OCI-LY7 (cell line): Measurements from ENCODE around the gene NAA16. TPM values are rescaled to one million over a fixed set of nuclear protein-coding genes. Genes with fewer than 3 reads are reported as not detected.
A peak's percentile ranks its signal among the peaks of the same experiment; 100 is the strongest.

Experiments used
- BruUV-seq: library from RNA; stranded (reverse); fragments of 400-500 nt; replicated peaks from 2 replicates; lab custom pipeline; 2021; lab: Mats Ljungman, UMichigan
- CTCF ChIA-PET: fragments of 300-600 bp; sonication (Branson Sonifier 250); formaldehyde crosslinking; loops from one replicate; lab custom pipeline; 2022; ENCODE audit warnings: antibody characterized with exemption; ENCODE audit not compliant: unreplicated experiment; lab: Charles Lee
- POLR2A ChIA-PET: fragments of 300-600 bp; sonication (Branson Sonifier 250); formaldehyde crosslinking; loops from one replicate; lab custom pipeline; 2022; ENCODE audit warnings: antibody characterized with exemption; lab: Charles Lee
- DNase-seq: peaks from one replicate; pipeline ENCODE4 v3.0.0-alpha.2; 2015; ENCODE audit warnings: low spot score
- H2AFZ ChIP-seq: fragments of 200-600 bp; sonication (generic), shearing (Covaris generic); 2 replicates; pipeline ENCODE4 v1.6.1; 2014; ENCODE audit warnings: mild to moderate bottlenecking, antibody characterized with exemption, low read length, moderate library complexity
- H3K27ac ChIP-seq: fragments of 200-600 bp; sonication (generic); 2 replicates; pipeline ENCODE4 v1.5.1; 2014; ENCODE audit warnings: mixed run types, low read depth, mild to moderate bottlenecking, moderate library complexity, low read length, inconsistent platforms; ENCODE audit not compliant: poor library complexity, severe bottlenecking
- H3K36me3 ChIP-seq: fragments of 200-600 bp; sonication (generic); 2 replicates; pipeline ENCODE4 v1.6.1; 2014; ENCODE audit warnings: mild to moderate bottlenecking, antibody characterized with exemption, low read length, moderate library complexity, mixed read lengths; ENCODE audit not compliant: insufficient read depth
- H3K4me1 ChIP-seq: fragments of 200-600 bp; sonication (generic); 2 replicates; pipeline ENCODE4 v1.5.1; 2014; ENCODE audit warnings: mild to moderate bottlenecking, low read length; ENCODE audit not compliant: insufficient read depth, poor library complexity, severe bottlenecking
- H3K4me2 ChIP-seq: fragments of 200-600 bp; sonication (generic); 2 replicates; pipeline ENCODE4 v1.6.1; 2014; ENCODE audit warnings: mild to moderate bottlenecking, low read length
- H3K4me3 ChIP-seq: fragments of 200-600 bp; sonication (generic); 2 replicates; pipeline ENCODE4 v1.5.1; 2014; ENCODE audit warnings: mild to moderate bottlenecking, low read depth, low read length; ENCODE audit not compliant: poor library complexity, severe bottlenecking
- H3K79me2 ChIP-seq: fragments of 200-600 bp; sonication (generic); 2 replicates; pipeline ENCODE4 v1.6.1; 2016; ENCODE audit warnings: low read depth, mild to moderate bottlenecking, low read length, moderate library complexity, mixed read lengths; ENCODE audit not compliant: insufficient read depth
- H3K9me2 ChIP-seq: fragments of 200-600 bp; sonication (generic); 2 replicates; pipeline ENCODE4 v1.6.1; 2016; ENCODE audit warnings: mild to moderate bottlenecking, low read length, mixed read lengths; ENCODE audit not compliant: insufficient read depth
- H3K9me3 ChIP-seq: fragments of 200-600 bp; sonication (generic); 2 replicates; pipeline ENCODE4 v1.6.1; 2014; ENCODE audit warnings: mild to moderate bottlenecking, mixed run types, low read length, mixed read lengths
- H4K20me1 ChIP-seq: fragments of 200-600 bp; sonication (generic); 2 replicates; pipeline ENCODE4 v1.6.1; 2014; ENCODE audit warnings: mild to moderate bottlenecking, antibody characterized with exemption, low read length, moderate library complexity, mixed read lengths; ENCODE audit not compliant: insufficient read depth
- EZH2phosphoT487 ChIP-seq: fragments of 200-600 bp; sonication (generic); IDR thresholded peaks from 2 replicates; pipeline ENCODE4 v1.6.1; 2018; ENCODE audit warnings: low read depth, borderline replicate concordance, mild to moderate bottlenecking, mixed run types, antibody characterized with exemption, low read length, moderate library complexity, mixed read lengths
- intact Hi-C: fragments of 100-400 bp; cut with micrococcal nuclease; formaldehyde crosslinking; loops from one replicate; pipeline ENCODE4 v1.10.0; 2022; ENCODE audit not compliant: unreplicated experiment
- total RNA-seq, 2 experiments: library from RNA; depleted of rRNA in 1 of 2; stranded (reverse); fragments of >200 nt in 1 of 2; shearing (Covaris generic) in 1 of 2; gene quantifications; 2 replicates each; pipeline ENCODE4 v1.2.3, GENCODE V29; 2014 to 2022
- TF ChIP-seq, protein P1 (sequence below): fragments of 200-600 bp; sonication (generic); conservative IDR thresholded peaks from 2 replicates; pipeline ENCODE4 v1.5.1; 2014; ENCODE audit warnings: mild to moderate bottlenecking, antibody characterized with exemption, low read length, moderate library complexity, mixed read lengths

Gene NAA16
- total RNA-seq, 2 experiments from 2014 or later = 22.4 to 45.9 TPM

DNA sequence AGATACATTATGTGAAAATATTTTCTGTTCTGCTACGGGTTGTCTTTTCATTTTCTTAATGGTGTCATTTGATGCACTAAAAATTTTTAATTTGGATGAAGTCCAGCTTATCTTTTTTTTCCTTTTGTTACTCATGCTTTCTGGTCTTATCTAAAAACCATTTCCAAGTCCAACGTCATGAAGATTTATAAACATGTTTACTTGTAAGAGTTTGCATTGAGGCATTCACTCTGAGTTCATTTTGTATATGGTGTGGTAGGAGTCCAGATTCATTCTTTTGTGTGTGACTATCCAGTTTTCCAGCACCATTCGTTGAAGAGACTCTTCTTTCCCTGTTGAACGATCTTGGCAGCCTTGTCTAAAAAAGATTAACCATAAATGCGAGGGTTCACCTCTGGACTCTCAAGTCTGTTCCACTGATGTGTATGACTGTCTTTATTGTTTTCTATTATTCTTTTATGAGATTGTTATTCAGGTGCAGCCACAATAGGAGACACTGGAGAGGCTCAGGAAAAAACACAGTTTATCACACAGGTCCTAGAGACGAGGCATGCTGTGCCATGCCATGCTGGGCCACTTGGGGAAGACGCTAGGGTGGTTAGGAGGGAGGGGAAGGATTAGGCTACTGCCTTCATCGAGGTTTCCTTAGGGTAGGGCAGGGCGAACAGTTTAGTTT is 35.0 kb downstream of the NAA16 start:
- H3K36me3 ChIP-seq = peaks cover 73% of the 10 kb centered on the region
- no peak overlapping the region for H3K27ac ChIP-seq
- H4K20me1 ChIP-seq = no peaks in the 10 kb centered on the region
- no peak overlapping the region for H3K4me3 ChIP-seq
- no peaks in the 10 kb centered on the region for H3K9me3 ChIP-seq
- no peaks in the 10 kb centered on the region for H3K9me2 ChIP-seq
- no peak overlapping the region for H3K4me2 ChIP-seq
- no TSS peak for BruUV-seq
- H3K4me1 ChIP-seq = no peaks in the 10 kb centered on the region
- H2AFZ ChIP-seq = no peak overlapping the region
- intact Hi-C loops = no loop called here
- POLR2A ChIA-PET = interaction anchor here (1.0 kb wide), 1 partner anchor 11 kb away, joined by 4 read pairs; no protein-coding TSS in a partner anchor
- CTCF ChIA-PET = no interaction called here
- TF ChIP-seq, protein P1, sequence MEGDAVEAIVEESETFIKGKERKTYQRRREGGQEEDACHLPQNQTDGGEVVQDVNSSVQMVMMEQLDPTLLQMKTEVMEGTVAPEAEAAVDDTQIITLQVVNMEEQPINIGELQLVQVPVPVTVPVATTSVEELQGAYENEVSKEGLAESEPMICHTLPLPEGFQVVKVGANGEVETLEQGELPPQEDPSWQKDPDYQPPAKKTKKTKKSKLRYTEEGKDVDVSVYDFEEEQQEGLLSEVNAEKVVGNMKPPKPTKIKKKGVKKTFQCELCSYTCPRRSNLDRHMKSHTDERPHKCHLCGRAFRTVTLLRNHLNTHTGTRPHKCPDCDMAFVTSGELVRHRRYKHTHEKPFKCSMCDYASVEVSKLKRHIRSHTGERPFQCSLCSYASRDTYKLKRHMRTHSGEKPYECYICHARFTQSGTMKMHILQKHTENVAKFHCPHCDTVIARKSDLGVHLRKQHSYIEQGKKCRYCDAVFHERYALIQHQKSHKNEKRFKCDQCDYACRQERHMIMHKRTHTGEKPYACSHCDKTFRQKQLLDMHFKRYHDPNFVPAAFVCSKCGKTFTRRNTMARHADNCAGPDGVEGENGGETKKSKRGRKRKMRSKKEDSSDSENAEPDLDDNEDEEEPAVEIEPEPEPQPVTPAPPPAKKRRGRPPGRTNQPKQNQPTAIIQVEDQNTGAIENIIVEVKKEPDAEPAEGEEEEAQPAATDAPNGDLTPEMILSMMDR = no peak
- DNase-seq = no peak
- peaks cover 7% of the 10 kb centered on the region; the same call in 1 of the 2 replicates for H3K79me2 ChIP-seq

DNA sequence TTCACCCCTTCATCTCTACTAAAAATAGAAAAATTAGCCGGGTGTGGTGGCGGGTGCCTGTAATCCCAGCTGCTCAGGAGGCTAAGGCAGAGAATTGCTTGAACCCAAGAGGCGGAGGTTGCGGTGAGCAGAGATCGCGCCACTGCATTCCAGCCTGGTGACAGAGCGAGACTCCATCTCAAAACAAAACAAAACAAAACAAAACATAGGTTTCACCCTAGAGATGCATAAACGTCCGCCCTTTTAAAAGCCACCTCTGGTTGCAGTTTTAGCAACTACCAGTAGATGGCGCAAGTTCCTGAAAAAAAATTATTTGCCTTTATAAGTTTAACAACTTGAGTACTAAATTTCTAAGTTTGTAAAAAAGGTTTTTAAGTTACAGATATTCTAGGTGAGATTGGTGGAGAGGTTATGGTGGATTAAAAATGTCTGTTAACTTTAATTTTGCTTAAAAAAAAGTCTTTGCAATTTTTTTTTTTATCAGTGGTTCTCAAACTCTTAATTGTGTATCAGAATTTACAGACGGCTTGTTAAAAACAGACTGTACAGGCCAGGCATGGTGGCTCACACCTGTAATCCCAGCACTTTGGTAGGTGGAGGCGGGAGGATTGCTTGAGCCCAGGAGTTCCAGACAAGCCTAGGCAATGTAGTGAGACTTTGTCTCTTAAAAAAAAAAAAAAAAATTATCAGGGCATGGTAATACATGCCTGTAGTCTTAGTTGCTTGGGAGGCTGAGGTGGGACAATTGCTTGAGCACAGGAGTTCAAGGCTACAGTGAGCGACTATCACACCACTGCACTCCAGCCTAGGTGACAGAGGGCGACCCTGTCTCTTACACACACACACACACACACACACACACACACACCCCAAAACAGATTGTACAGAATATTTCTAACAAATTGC is 42.1 kb downstream of the NAA16 start:
- TF ChIP-seq, protein P1 = peak; percentile 94
- TF ChIP-seq EZH2phosphoT487 = no peak
- CTCF ChIA-PET = no interaction called here
- Histone ChIP-seq H3K4me1 (peaks cover 10% of the 10 kb centered on the region), H3K4me3 (peak overlapping the region; percentile 27), H3K27ac (no peak overlapping the region), H3K9me3 (no peaks in the 10 kb centered on the region), H3K36me3 (peaks cover 63% of the 10 kb centered on the region), H3K4me2 (peak overlapping the region; percentile 37; the same call in 1 of the 2 replicates), H3K79me2 (peaks cover 15% of the 10 kb centered on the region; the same call in 1 of the 2 replicates), H2AFZ (no peak overlapping the region), H3K9me2 (no peaks in the 10 kb centered on the region), H4K20me1 (no peaks in the 10 kb centered on the region)
- no TSS peak for BruUV-seq
- POLR2A ChIA-PET = no interaction called here
- intact Hi-C loops = loop anchor here (1.0 kb wide), 1 partner anchor 299 kb away; no protein-coding TSS in a partner anchor
- DNase-seq = peak; percentile 63
